K562 (cell line): ENCODE data around the gene CLP1. TPM values are rescaled to one million over a fixed set of nuclear protein-coding genes. Genes with fewer than 3 reads are reported as not detected.

Experiments
- E2F6 ChIP-seq, 2 experiments: IDR thresholded peaks; 2 replicates each; pipeline ENCODE4 v1.6.1; 2011; ENCODE audit warnings: borderline replicate concordance in 1 of 2, control low read depth in 1 of 2, low read depth in 1 of 2, low read length in 1 of 2, mild to moderate bottlenecking in 1 of 2, mixed read lengths in 1 of 2, moderate library complexity in 1 of 2; ENCODE audit not compliant: insufficient read depth in 1 of 2, insufficient read length in 1 of 2, poor library complexity in 1 of 2, severe bottlenecking in 1 of 2; ENCODE audit errors: extremely low read depth in 1 of 2
- GABPA ChIP-seq: fragments of 200-800 bp; sonication (Bioruptor generic); conservative IDR thresholded peaks from 2 replicates; pipeline ENCODE4 v1.6.1; 2016; ENCODE audit warnings: low read depth, missing genetic modification characterization, missing compliant biosample characterization
- HMGXB4 ChIP-seq: sonication (generic); formaldehyde crosslinking; IDR thresholded peaks from 2 replicates; pipeline ENCODE4 v1.8.1; 2023; ENCODE audit warnings: mild to moderate bottlenecking, missing genetic modification reagents
- MGA ChIP-seq: fragments of 450-650 bp; IDR thresholded peaks from 2 replicates; pipeline ENCODE4 v1.6.1; 2016; ENCODE audit warnings: mild to moderate bottlenecking, moderate library complexity
- NR1H2 ChIP-seq: sonication (generic); formaldehyde crosslinking; IDR thresholded peaks from 2 replicates; pipeline ENCODE4 v1.4.0; 2020; ENCODE audit warnings: mild to moderate bottlenecking, missing genetic modification reagents
- PHF8 ChIP-seq: fragments of 200-600 bp; sonication (generic); IDR thresholded peaks from 2 replicates; pipeline ENCODE4 v1.6.1; 2012; ENCODE audit warnings: mixed run types, mild to moderate bottlenecking, inconsistent platforms, low read length, moderate library complexity, borderline replicate concordance
- ZBTB11 ChIP-seq, 3 experiments: fragments of 200-800 bp in 1 of 3; fragments of 250-450 bp in 1 of 3; fragments of 450-650 bp in 1 of 3; sonication (Bioruptor Pico) in 1 of 3; sonication (Bioruptor generic) in 1 of 3; formaldehyde crosslinking in 1 of 3; IDR thresholded peaks; 2 replicates each; pipeline versions ENCODE4 v1.6.1 to v1.8.0; 2016 to 2022; ENCODE audit warnings: mild to moderate bottlenecking in 2 of 3, missing genetic modification characterization in 2 of 3, missing compliant biosample characterization in 1 of 3, moderate library complexity in 1 of 3
- ZNF175 ChIP-seq: fragments of 200-800 bp; sonication (Bioruptor generic); IDR thresholded peaks from 2 replicates; pipeline ENCODE4 v1.6.1; 2016; ENCODE audit warnings: low read depth, mild to moderate bottlenecking, missing genetic modification characterization, missing compliant biosample characterization
- polyA plus RNA-seq, 8 experiments: library from polyadenylated mRNA; depleted of rRNA in 4 of 8; stranded (reverse) in 5 of 8; unstranded in 3 of 8; fragments of >200 nt; fragmentation: Nextera tagmentation in 2 of 8; fragmentation: Illumina TruSeq in 1 of 8; extraction: Ambion mirVana in 2 of 8; extraction: Trizol in 1 of 8; gene quantifications; 2 replicates each; pipeline versions ENCODE4 v1.2.1 to v1.2.3, GENCODE V29; 2011 to 2014; ENCODE audit warnings: inconsistent platforms in 1 of 8, missing spikeins in 1 of 8
- total RNA-seq, 7 experiments: library from RNA; depleted of rRNA in 6 of 7; stranded (reverse); fragments of >200 nt in 6 of 7; fragmentation: Illumina TruSeq in 2 of 7; extraction: Trizol in 2 of 7; gene quantifications; 2 replicates each; pipeline versions ENCODE4 v1.2.1 to v1.2.3, GENCODE V29; 2011 to 2021; ENCODE audit warnings: low replicate concordance in 1 of 7

The CLP1 gene
- total and polyA plus RNA-seq, 9 of the 15 experiments (the other 6 are each of a cell fraction or from before 2014, with no cell fraction given): 19.1 to 46.2 (median 27.8) TPM

- TF ChIP-seq ZBTB11 (CRISPR knock-in tag; IDR thresholded peaks at IDR 0.05) (no peak), PHF8 (no peak), NR1H2 (CRISPR knock-in tag) (no peak), HMGXB4 (no peak), ZNF175 (CRISPR knock-in tag) (no peak), GABPA (tag) (no peak), MGA (no peak), E2F6 (IDR thresholded peaks at IDR 0.05; ENCODE audit: borderline replicate concordance in 1 of 2, extremely low read depth in 1 of 2, insufficient read depth in 1 of 2, insufficient read length in 1 of 2, low read depth in 1 of 2, low read length in 1 of 2, poor library complexity in 1 of 2, severe bottlenecking in 1 of 2) (no peak)
Measured at GRCh38 chr11:57681168-57681567, 23.6 kb downstream of the CLP1 start (continued).
